ENCODE data around the gene ADAMTSL3.

DNA sequence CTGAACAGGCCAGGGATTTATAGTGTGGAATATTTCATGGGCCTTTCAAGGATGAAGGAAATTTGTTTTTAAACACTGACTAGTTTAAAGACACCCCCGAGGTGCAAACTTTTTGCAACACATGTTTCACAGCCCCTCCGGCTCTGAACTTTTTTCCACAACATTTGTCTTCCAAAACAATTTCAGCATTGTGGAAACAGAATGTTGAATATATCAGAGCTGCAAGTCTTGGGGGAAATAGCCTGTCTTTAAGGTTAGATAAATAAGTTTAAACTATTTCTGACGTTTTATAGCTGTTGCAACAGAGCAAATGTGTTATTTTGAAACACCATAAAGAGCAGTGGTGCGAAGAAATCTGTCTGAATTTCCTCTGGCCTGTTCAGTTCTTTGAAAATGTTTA lies 352.5 kb downstream of the ADAMTSL3 start:
- TF ChIP-seq CTCF (IDR thresholded peaks at IDR 0.05), result no peak
- TF ChIP-seq ZFX (IDR thresholded peaks at IDR 0.05; ENCODE audit: borderline replicate concordance), result no peak
